ENCODE results near the gene SHB.

SHB gene

DNA sequence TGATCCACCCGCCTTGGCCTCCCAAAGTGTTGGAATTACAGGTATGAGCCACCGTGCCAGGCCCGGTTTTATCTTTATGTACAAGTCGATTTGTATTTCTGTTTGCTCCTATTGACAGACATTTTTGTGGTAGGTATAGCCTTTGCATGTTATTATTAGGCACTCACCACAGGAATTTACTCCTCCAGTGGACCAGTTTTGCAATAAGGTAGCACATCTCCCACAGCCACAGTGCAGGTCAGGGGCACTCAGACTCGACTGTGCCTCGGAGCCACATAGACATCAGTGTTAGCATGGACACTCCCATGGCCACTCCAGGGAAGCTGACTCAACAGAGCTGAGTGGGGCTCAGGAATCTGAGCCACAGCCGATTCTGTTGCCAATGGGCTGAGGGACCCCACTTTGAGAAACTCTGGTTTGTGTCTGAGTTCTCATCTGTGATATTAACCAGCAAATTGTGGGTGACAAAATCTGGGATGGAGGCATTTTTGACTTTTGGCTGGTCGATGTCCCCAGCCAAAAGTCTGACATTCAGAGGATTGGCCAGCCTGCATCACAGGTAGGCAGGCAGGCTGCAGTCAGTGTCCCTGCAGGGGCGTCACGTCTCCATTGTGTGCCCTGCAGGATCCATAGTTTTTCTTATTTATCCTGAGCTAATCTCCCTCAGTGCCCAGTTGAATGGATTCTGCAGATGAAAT, 15.0 kb upstream of the SHB start:
- no peak for DNase-seq (ENCODE audit: low read depth)

DNA sequence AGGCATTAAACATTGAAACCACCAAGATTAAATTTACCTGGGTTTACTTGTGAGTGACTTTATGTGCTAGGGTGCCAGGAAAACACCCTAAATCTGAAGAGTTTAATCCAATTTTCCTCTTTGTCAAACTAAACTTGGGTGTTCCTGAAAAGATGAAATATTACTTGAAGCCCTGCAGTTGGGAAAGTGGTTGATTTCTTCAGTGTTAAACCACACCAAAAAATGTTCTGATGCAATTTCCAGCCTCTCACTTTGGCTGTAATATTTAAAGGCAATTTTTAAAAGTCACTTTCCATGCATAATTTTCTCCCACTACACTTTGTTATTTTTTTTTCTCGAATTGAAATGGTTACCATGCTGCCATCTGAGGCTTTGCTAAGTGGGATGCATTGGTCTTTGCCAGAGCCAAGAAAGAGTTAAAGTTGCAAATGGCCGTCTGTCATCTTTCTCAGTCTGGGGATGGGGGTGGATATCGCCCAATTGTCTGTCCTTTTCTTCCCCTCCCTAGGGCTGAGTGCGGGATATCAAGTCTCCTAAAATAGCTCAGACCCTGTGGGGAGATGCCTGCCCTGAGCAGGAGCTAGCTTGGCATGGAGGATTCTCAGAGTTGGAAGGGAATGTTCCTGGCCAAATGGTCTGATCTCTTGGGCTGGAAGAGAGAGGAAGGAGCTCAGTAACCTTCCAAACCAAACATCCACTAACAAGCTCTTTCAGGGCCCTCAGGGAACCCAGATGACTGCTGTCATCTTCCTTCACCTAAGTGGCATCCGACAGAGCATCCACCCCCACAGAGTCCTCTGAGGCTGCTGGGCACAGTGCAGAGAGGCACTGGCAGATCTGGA, 13.6 kb upstream of the SHB start:
- no peak for DNase-seq (ENCODE audit: low read depth)
- in situ Hi-C loops (cut with HindIII; ENCODE audit: low sequenced_read_pairs) = no loop called here
- TF ChIP-seq, protein P1, sequence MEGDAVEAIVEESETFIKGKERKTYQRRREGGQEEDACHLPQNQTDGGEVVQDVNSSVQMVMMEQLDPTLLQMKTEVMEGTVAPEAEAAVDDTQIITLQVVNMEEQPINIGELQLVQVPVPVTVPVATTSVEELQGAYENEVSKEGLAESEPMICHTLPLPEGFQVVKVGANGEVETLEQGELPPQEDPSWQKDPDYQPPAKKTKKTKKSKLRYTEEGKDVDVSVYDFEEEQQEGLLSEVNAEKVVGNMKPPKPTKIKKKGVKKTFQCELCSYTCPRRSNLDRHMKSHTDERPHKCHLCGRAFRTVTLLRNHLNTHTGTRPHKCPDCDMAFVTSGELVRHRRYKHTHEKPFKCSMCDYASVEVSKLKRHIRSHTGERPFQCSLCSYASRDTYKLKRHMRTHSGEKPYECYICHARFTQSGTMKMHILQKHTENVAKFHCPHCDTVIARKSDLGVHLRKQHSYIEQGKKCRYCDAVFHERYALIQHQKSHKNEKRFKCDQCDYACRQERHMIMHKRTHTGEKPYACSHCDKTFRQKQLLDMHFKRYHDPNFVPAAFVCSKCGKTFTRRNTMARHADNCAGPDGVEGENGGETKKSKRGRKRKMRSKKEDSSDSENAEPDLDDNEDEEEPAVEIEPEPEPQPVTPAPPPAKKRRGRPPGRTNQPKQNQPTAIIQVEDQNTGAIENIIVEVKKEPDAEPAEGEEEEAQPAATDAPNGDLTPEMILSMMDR (IDR thresholded peaks at IDR 0.05; ENCODE audit: low read depth, low read length, missing control alignments) = no peak
- H3K4me3 ChIP-seq (ENCODE audit: low read depth, low read length) = no peak overlapping the region

More for the DNA sequence above, 15.0 kb upstream of the SHB start:
- in situ Hi-C loops (cut with HindIII; ENCODE audit: low sequenced_read_pairs) = no loop called here
- TF ChIP-seq, protein P1 (IDR thresholded peaks at IDR 0.05; ENCODE audit: low read depth, low read length, missing control alignments) = no peak
- no peak overlapping the region for H3K4me3 ChIP-seq (ENCODE audit: low read depth, low read length)

DNA sequence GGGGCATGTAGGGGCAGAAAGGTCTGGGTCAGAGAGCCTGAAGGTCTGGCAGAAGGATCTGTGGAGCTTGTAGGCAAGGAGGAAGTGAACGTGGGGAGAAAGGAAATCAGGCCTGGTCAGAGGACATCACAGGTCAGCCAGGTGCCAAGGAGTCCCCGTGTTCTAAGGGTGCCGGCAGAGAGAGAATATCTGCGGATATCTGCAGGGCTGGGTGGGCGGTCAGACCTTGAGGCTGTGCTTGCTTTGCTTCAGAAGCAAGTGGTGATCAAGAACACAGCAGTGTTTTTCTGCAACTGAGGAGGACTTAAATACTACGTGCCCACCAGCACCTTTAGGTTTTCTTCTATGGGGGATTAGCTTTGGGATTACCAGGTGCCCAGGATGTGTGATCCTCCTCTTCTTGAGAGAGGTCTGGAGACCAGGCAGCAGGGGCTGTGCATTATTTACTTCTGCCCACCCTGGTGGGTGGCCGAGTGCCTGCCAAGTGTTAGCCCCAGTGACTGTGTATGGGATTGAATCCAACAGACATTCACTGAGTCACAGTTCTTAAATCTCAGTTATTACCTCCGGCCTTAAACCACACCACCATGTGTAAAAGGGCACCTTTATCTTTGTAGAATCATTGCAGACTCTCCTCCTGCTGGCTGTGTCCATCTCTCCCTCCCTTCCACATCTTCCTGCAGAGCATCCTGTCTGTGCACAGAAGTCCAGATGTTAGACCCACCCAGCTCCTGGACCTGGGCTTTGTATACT, 12.5 kb upstream of the SHB start:
- DNase-seq (ENCODE audit: low read depth) = no peak
- TF ChIP-seq, protein P1 (IDR thresholded peaks at IDR 0.05; ENCODE audit: low read depth, low read length, missing control alignments) = no peak
- in situ Hi-C loops (cut with HindIII; ENCODE audit: low sequenced_read_pairs) = no loop called here
- H3K4me3 ChIP-seq (ENCODE audit: low read depth, low read length) = no peak overlapping the region

DNA sequence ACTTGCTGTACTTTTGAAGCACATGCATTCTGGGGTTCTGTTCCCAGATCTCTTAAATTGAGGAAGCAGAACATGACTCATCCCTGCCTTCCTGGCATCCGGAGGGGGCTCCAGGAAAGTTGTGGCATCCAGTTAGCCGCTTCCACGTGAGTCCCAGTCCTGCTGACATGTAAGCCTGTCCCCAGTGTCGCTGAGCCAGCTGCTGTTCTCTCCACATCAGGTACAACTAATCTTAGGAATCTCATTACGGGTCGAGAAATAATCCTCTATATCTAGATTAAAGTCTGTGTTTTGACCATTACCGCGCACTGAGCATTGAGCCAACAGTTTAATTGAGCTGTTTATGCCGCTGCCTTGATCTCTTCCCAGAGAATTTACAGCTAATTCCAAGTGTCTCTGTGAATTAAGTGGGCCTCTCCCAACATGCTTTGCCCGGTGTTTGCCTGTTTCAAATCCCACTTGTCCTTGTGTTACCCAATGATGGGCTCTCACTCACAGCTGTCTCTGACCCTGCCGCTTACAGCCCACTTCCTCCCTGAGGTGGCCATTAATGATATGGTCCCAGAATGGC, 10.5 kb upstream of the SHB start:
- TF ChIP-seq, protein P1 (IDR thresholded peaks at IDR 0.05; ENCODE audit: low read depth, low read length, missing control alignments) = no peak
- in situ Hi-C loops (cut with HindIII; ENCODE audit: low sequenced_read_pairs) = no loop called here
- DNase-seq (ENCODE audit: low read depth) = no peak
- H3K4me3 ChIP-seq (ENCODE audit: low read depth, low read length) = no peak overlapping the region

DNA sequence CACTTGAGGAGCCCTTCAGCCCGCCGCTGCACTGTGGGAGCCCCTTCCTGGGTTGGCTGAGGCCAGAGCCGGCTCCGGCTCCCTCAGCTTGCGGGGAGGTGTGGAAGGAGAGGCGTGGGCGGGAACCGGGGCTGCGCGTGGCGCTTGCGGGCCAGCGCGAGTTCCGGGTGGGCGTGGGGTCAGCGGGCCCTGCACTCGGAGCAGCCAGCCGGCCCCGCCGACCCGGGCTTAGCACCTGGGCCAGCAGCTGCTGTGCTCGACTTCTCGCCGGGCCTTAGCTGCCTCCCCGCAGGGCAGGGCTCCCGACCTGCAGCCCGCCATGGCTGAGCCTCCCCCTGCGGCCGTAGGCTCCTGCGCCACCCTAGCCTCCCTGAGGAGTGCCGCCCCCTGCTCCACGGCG, 6.2 kb upstream of the SHB start:
- TF ChIP-seq, protein P1 (IDR thresholded peaks at IDR 0.05; ENCODE audit: low read depth, low read length, missing control alignments) = no peak
- no peak for DNase-seq (ENCODE audit: low read depth)
- H3K4me3 ChIP-seq (ENCODE audit: low read depth, low read length) = no peak overlapping the region
- in situ Hi-C loops (cut with HindIII; ENCODE audit: low sequenced_read_pairs) = no loop called here

DNA sequence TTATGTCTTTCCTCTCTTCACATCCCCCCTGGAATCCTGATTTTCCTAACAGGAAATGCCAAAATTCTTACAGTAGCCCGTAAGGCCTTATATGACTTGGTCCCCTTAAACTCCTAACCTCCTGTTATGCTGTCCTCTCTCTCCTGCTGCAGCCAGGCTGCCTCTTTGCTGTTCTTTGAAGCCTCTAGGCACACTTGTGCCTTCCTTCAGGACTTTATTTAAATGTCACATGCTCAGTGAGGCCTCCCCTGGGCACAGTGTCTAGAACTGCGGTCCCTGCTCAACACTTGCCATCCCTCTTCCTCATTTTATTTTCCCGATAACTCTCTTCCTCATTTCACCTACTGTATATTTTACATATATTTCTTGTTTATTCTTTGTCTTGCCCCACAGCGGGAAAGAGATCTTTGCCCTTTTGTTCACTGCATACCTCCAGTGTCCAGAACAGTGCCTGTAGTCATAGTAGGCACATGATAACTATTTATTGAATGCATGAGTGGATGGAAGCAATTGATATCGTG, 5.5 kb upstream of the SHB start:
- DNase-seq (ENCODE audit: low read depth) = no peak
- in situ Hi-C loops (cut with HindIII; ENCODE audit: low sequenced_read_pairs) = no loop called here
- TF ChIP-seq, protein P1 (IDR thresholded peaks at IDR 0.05; ENCODE audit: low read depth, low read length, missing control alignments) = no peak
- no peak overlapping the region for H3K4me3 ChIP-seq (ENCODE audit: low read depth, low read length)
